Stimulated activated CD4-positive, alpha-beta T cell treated with anti-CD3 and anti-CD28 coated beads, Interleukin-4, amount 100 ng/mL, for 48 hours (primary cell): ENCODE data around the gene FADS3.

ENCODE experiments used
- DNase-seq, 2 donors: peaks; one replicate each; pipeline ENCODE4 v3.0.0-alpha.2; 2020; ENCODE audit warnings: low read depth in 2 of 2

Gene FADS3

GRCh38 chr11:61891331-61892084, at the start of gene FADS3:
FADS3 (minus strand) TSS chr11:61891545; CDS start chr11:61891381, 164 bp downstream.
- peak in 1 of 2 donors; percentile 50 for DNase-seq

GRCh38 chr11:61940466-61940865, 49.1 kb upstream of the FADS3 start:
- no peak for DNase-seq

GRCh38 chr11:61935861-61936260, 44.5 kb upstream of the FADS3 start:
- no peak for DNase-seq

GRCh38 chr11:61930933-61931332, 39.6 kb upstream of the FADS3 start:
- DNase-seq = no peak

- no peak for DNase-seq
Observed at GRCh38 chr11:61928606-61929005, 37.3 kb upstream of the FADS3 start.

GRCh38 chr11:61927501-61927900, 36.2 kb upstream of the FADS3 start:
- no peak for DNase-seq

- DNase-seq = no peak
Observed at GRCh38 chr11:61926235-61926634, 34.9 kb upstream of the FADS3 start.

GRCh38 chr11:61925736-61926135, 34.4 kb upstream of the FADS3 start:
- DNase-seq = no peak

GRCh38 chr11:61924064-61924455, 32.7 kb upstream of the FADS3 start:
- no peak for DNase-seq

GRCh38 chr11:61923166-61924063, 32.1 kb upstream of the FADS3 start:
- DNase-seq = no peak

- DNase-seq = no peak
Observed at GRCh38 chr11:61922539-61922938, 31.2 kb upstream of the FADS3 start.

- DNase-seq = no peak
Observed at GRCh38 chr11:61921446-61921845, 30.1 kb upstream of the FADS3 start.

- no peak for DNase-seq
Observed at GRCh38 chr11:61919705-61920631, 28.6 kb upstream of the FADS3 start.

GRCh38 chr11:61918938-61919704, 27.8 kb upstream of the FADS3 start:
- no peak for DNase-seq

GRCh38 chr11:61918251-61918937, 27.0 kb upstream of the FADS3 start:
- DNase-seq = no peak

- no peak for DNase-seq
Observed at GRCh38 chr11:61917334-61918109, 26.2 kb upstream of the FADS3 start, which contains the start of gene RAB3IL1. RAB3IL1 (minus strand) TSS chr11:61917566; CDS start chr11:61917367, 199 bp downstream.

GRCh38 chr11:61916737-61917333, 25.5 kb upstream of the FADS3 start:
- no peak for DNase-seq

- DNase-seq = no peak
Observed at GRCh38 chr11:61914471-61915171, 23.3 kb upstream of the FADS3 start.
